ENCODE measurements around the gene CD79B. TPM values are rescaled to one million over a fixed set of nuclear protein-coding genes. Genes with fewer than 3 reads are reported as not detected.

The CD79B gene
- total and polyA plus RNA-seq, 10 of the 15 experiments (the other 5 are each of a cell fraction or from before 2014, with no cell fraction given), result 17.5 to 148 (median 79.1) TPM

DNA sequence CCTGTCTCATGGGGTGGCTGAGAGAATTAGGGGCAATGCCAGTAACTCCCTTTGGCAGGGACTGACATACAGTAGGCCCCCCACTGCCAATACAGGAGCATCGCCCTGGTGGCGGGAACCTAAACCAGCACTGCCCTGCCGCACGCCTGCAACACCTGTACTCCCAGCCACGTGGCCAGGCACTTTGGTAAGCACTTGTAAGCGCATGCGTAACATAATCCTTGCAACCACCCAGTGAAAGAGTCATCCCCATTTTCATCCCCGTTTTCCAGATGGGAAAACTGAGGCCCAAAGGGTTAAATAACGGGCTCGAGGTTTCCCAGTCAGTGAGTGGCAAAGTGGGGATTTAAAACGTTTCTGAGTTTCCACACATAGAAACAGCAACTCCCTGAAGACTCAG, 23.1 kb upstream of the CD79B start (continued):
- TF ChIP-seq HSF1 (IDR thresholded peaks at IDR 0.05; ENCODE audit: low read depth, low read length), result no peak

DNA sequence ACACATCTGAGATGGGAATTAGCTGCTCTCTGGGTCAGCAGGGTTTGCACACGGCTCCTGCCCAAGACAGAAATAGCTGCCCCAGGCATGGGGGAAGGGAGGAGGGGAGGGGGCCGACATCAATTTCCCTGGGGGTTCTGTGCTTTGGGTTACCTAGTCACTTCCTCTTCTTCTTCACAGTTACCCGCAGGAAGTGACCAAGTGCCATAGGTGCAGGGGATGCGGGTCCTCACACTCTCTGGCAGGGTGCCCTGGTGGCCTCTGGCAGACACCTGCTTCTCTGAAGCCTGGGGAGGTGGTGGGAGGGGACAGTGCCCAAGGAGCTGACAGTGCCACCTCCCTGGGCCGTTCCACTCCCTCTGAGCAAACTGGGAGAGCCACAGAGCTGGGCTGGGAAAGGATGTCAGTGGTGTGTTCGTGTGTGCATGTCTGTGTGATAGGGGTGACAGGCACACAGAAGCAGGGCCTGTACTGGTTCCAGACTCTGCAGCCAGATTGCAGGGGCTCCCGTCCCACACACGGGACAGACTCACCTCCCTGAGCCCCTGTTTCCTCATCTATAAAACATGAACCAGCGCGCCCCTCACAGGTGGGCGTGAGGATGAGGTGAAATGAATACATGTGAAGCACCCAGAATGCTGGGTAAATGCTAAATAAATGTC, 22.4 kb upstream of the CD79B start:
- BruUV-seq (replicated peaks), result no TSS peak
- Histone ChIP-seq H3K27ac (ENCODE audit: control insufficient read depth, insufficient read depth) (no peak overlapping the region), H3K4me1 (ENCODE audit: control insufficient read depth, insufficient read depth, low read length) (peaks cover 14% of the 10 kb centered on the region), H3K4me2 (ENCODE audit: control insufficient read depth, insufficient read depth) (no peak overlapping the region), H3K9ac (ENCODE audit: control insufficient read depth, insufficient read depth, low read length) (no peak overlapping the region), H3K36me3 (ENCODE audit: control insufficient read depth in 2 of 2, insufficient read depth in 2 of 2, low read length in 1 of 2) (no peaks in the 10 kb centered on the region), H2AFZ (ENCODE audit: control insufficient read depth, low read depth, low read length) (peak overlapping the region; percentile 9), H3K27me3 (replicated peaks in 1 of 2; ENCODE audit: control insufficient read depth in 2 of 2, insufficient read depth in 2 of 2, low read length in 1 of 2) (no peaks in the 10 kb centered on the region), H3K9me3 (replicated peaks; ENCODE audit: control insufficient read depth, insufficient read depth, low read length) (no peaks in the 10 kb centered on the region), H3K79me2 (ENCODE audit: control insufficient read depth, insufficient read depth, low read length) (no peaks in the 10 kb centered on the region), H4K20me1 (ENCODE audit: control insufficient read depth, insufficient read depth) (no peaks in the 10 kb centered on the region), H3K4me3 (no peak overlapping the region)
- FAIRE-seq (peak; percentile 52), ATAC-seq (peak; percentile 86), DNase-seq (ENCODE audit: low read depth, low spot score) (no peak)
- intact Hi-C loops (cut with micrococcal nuclease; ENCODE audit: unreplicated experiment) (loop anchor here (5.0 kb wide), 1 partner anchor 63 kb away; no protein-coding TSS in a partner anchor), in situ Hi-C loops (cut with MboI) (no loop called here)
- ChIA-PET CTCF (interaction anchor here (0.6 to 11.0 kb wide), 14 partner anchors 8 to 179 kb away, joined by 3 to 315 read pairs (median 11); partner anchors contain the start of genes CD79B, CSHL1, GH1 and ICAM2), SMC1A (ENCODE audit: uncharacterized antibody, unreplicated experiment) (interaction anchor here (1.0 to 9.9 kb wide), 8 partner anchors 8 to 72 kb away, joined by 3 to 155 read pairs (median 6); partner anchors contain the start of genes CD79B and GH1), POLR2A (interaction anchor here (0.6 to 1.3 kb wide), 7 partner anchors 12 to 177 kb away, joined by 3 to 5 read pairs (median 3); partner anchors contain the start of gene ICAM2), RAD21 (ENCODE audit: unreplicated experiment) (interaction anchor here (0.7 to 7.8 kb wide), 12 partner anchors 9 to 179 kb away, joined by 3 to 97 read pairs (median 4); partner anchors contain the start of genes GH1 and ICAM2)
- 21% methylated on average over 11 of the region's 11 CpGs for WGBS (ENCODE audit: insufficient coverage, insufficient replicate concordance, low lambda C conversion rate, missing lambda C conversion rate)
- no peak for TF ChIP-seq ZNF24 (IDR thresholded peaks at IDR 0.05)
- TF ChIP-seq ZZZ3 (IDR thresholded peaks at IDR 0.05; ENCODE audit: control insufficient read depth, insufficient read length, low read depth), result no peak
- peak; percentile 49; the same call in 1 of the 2 replicates for TF ChIP-seq DPF2 (IDR thresholded peaks at IDR 0.05)
- peak; percentile 10 for TF ChIP-seq IKZF1 (conservative IDR thresholded peaks at IDR 0.05)
- TF ChIP-seq NFYB (IDR thresholded peaks at IDR 0.05; ENCODE audit: insufficient read depth, low read depth, low read length), result no peak
- TF ChIP-seq TCF7 (IDR thresholded peaks at IDR 0.05; ENCODE audit: borderline replicate concordance), result no peak
- peak; percentile 47; the same call in 1 of the 2 replicates for TF ChIP-seq ATF7 (IDR thresholded peaks at IDR 0.05; ENCODE audit: low read depth)
- peak; percentile 18 to 31; a peak in 2 of 4 replicates for TF ChIP-seq BHLHE40 (IDR thresholded peaks at IDR 0.05; ENCODE audit: borderline replicate concordance in 1 of 2, low read depth in 2 of 2, low read length in 1 of 2)
- TF ChIP-seq, protein P1, sequence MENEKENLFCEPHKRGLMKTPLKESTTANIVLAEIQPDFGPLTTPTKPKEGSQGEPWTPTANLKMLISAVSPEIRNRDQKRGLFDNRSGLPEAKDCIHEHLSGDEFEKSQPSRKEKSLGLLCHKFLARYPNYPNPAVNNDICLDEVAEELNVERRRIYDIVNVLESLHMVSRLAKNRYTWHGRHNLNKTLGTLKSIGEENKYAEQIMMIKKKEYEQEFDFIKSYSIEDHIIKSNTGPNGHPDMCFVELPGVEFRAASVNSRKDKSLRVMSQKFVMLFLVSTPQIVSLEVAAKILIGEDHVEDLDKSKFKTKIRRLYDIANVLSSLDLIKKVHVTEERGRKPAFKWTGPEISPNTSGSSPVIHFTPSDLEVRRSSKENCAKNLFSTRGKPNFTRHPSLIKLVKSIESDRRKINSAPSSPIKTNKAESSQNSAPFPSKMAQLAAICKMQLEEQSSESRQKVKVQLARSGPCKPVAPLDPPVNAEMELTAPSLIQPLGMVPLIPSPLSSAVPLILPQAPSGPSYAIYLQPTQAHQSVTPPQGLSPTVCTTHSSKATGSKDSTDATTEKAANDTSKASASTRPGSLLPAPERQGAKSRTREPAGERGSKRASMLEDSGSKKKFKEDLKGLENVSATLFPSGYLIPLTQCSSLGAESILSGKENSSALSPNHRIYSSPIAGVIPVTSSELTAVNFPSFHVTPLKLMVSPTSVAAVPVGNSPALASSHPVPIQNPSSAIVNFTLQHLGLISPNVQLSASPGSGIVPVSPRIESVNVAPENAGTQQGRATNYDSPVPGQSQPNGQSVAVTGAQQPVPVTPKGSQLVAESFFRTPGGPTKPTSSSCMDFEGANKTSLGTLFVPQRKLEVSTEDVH (IDR thresholded peaks at IDR 0.05; ENCODE audit: low read depth, partially characterized antibody), result no peak
- no peak for TF ChIP-seq POLR2A (IDR thresholded peaks at IDR 0.05; ENCODE audit: low read depth, low read length)
- peak; percentile 40; the same call in 1 of the 2 replicates for TF ChIP-seq MTA2 (IDR thresholded peaks at IDR 0.05; ENCODE audit: low read depth)
- no peak for TF ChIP-seq SMAD5 (IDR thresholded peaks at IDR 0.05; ENCODE audit: low read depth)
- TF ChIP-seq EED (IDR thresholded peaks at IDR 0.05; ENCODE audit: low read depth), result 0 out of 2 replicates have a peak, but pooled peaks have one; percentile 27
- peak; percentile 29; the same call in 1 of the 2 replicates for TF ChIP-seq RUNX3 (IDR thresholded peaks at IDR 0.05; ENCODE audit: low read length)
- peak; percentile 57; the same call in 1 of the 2 replicates for TF ChIP-seq CHD2 (IDR thresholded peaks at IDR 0.05; ENCODE audit: borderline replicate concordance, low read depth, low read length)
- peak; percentile 37; the same call in 1 of the 2 replicates for TF ChIP-seq HDGF (IDR thresholded peaks at IDR 0.05)
- TF ChIP-seq MEF2B (IDR thresholded peaks at IDR 0.05; ENCODE audit: partially characterized antibody, poor library complexity, severe bottlenecking), result peak; percentile 90
- TF ChIP-seq JUNB (IDR thresholded peaks at IDR 0.05), result no peak
- peak in 1 of 2 experiments; percentile 40; a peak in 2 of 4 replicates for TF ChIP-seq IKZF2 (IDR thresholded peaks at IDR 0.05)

All from GM12878 (cell line).